Caco-2 (cell line): ENCODE results near the gene PYM1. TPM values are rescaled to one million over a fixed set of nuclear protein-coding genes. Genes with fewer than 3 reads are reported as not detected.

ENCODE experiments used
- BruUV-seq: library from RNA; stranded (reverse); fragments of 400-500 nt; replicated peaks from 2 replicates; lab custom pipeline; 2021; lab: Mats Ljungman, UMichigan
- CTCF ChIA-PET: fragments of 300-600 bp; sonication (Branson Sonifier 250); formaldehyde crosslinking; loops from one replicate; lab custom pipeline; 2022; ENCODE audit warnings: antibody characterized with exemption; lab: Charles Lee
- POLR2A ChIA-PET: fragments of 300-600 bp; sonication (Branson Sonifier 250); formaldehyde crosslinking; loops from one replicate; lab custom pipeline; 2022; ENCODE audit warnings: antibody characterized with exemption; lab: Charles Lee
- DNase-seq, 2 experiments: peaks; one replicate each; pipeline versions ENCODE4 v3.0.0 to v3.0.0-alpha.2; 2020 to 2022
- H3K27me3 ChIP-seq: replicated peaks from 2 replicates; pipeline ENCODE4 v1.6.0; 2011; ENCODE audit warnings: low read length; ENCODE audit not compliant: control insufficient read depth, insufficient read depth
- H3K36me3 ChIP-seq: 2 replicates; pipeline ENCODE4 v1.5.1; 2011; ENCODE audit warnings: low read length; ENCODE audit not compliant: control insufficient read depth, insufficient read depth
- H3K4me1 ChIP-seq: fragments of 250-450 bp; sonication (Bioruptor Pico); 2 replicates; pipeline ENCODE4 v1.5.1; 2020; ENCODE audit warnings: mild to moderate bottlenecking
- H3K4me3 ChIP-seq: 2 replicates; pipeline ENCODE4 v1.5.1; 2011; ENCODE audit warnings: low read depth, mild to moderate bottlenecking, control low read depth, low read length
- H3K9me3 ChIP-seq: fragments of 250-450 bp; sonication (Bioruptor Pico); 2 replicates; pipeline ENCODE4 v1.5.1; 2020; ENCODE audit warnings: mild to moderate bottlenecking, moderate library complexity
- H3K27ac Mint-ChIP-seq: one replicate; pipeline ENCODE4 v1.8.0; 2022; ENCODE audit warnings: mixed read lengths; ENCODE audit not compliant: unreplicated experiment
- H3K27me3 Mint-ChIP-seq: one replicate; pipeline ENCODE4 v1.8.0; 2022; ENCODE audit warnings: mixed read lengths; ENCODE audit not compliant: insufficient read depth, unreplicated experiment
- H3K36me3 Mint-ChIP-seq: one replicate; pipeline ENCODE4 v1.8.0; 2022; ENCODE audit warnings: mild to moderate bottlenecking, mixed read lengths; ENCODE audit not compliant: insufficient read depth, unreplicated experiment
- H3K4me1 Mint-ChIP-seq: one replicate; pipeline ENCODE4 v1.8.0; 2022; ENCODE audit warnings: low read depth, mixed read lengths; ENCODE audit not compliant: unreplicated experiment
- H3K4me3 Mint-ChIP-seq: one replicate; pipeline ENCODE4 v1.8.0; 2022; ENCODE audit warnings: mild to moderate bottlenecking, moderate library complexity, mixed read lengths; ENCODE audit not compliant: unreplicated experiment
- H3K9me3 Mint-ChIP-seq: one replicate; pipeline ENCODE4 v1.8.0; 2022; ENCODE audit warnings: mixed read lengths; ENCODE audit not compliant: unreplicated experiment
- intact Hi-C: fragments of 100-400 bp; cut with micrococcal nuclease; formaldehyde crosslinking; loops from one replicate; pipeline ENCODE4 v1.10.0; 2022; ENCODE audit not compliant: unreplicated experiment
- total RNA-seq: library from RNA; stranded (reverse); gene quantifications from 2 replicates; pipeline ENCODE4 v1.2.3, GENCODE V29; 2022
- TF ChIP-seq, protein P1 (sequence below), 2 experiments: fragments of 200-600 bp in 1 of 2; IDR thresholded peaks; 1 replicate in 1 of 2; 2 replicates in 1 of 2; pipeline versions ENCODE4 v1.5.1 to v1.8.0; 2011 to 2022; ENCODE audit warnings: antibody characterized with exemption in 1 of 2, control low read depth in 1 of 2, inconsistent platforms in 1 of 2, low read depth in 1 of 2, low read length in 1 of 2, mild to moderate bottlenecking in 1 of 2, moderate library complexity in 1 of 2; ENCODE audit not compliant: insufficient read depth in 1 of 2, severe bottlenecking in 1 of 2, unreplicated experiment in 1 of 2

Gene PYM1
- total RNA-seq, 1 experiment from 2014 or later: 47.2 TPM

DNA sequence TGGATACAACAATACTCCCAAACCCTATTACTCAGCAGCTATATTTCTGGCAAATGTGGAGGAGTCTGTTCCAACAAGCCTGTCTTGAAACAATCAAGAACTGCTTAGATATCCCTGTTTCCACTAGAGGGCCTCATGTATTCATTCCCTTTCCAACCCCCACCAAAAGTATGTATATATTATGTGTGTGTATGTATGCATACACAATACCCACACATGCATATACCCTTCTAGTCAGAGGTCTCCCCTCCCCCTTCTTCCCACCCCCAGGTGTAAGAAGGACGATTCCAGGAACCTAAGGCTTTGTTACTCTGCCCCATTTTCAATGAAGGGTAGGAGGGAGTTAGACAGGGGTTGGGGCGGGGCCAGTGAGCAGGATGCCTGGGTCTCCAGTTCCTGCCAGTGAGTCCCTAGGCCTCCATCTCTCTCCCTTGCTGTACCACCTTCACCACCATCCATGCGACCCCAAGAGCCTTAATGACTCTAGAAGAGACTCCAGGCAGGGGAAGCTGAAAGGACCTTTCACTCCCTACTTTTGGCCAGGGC, 3.1 kb upstream of the PYM1 start, which contains the start of gene DGKA:
TSS of gene DGKA (plus strand) at position 392 of the 546 bp plus-strand sequence. CDS start 5,342 bp downstream, outside the sequence.
- intact Hi-C loops: loop anchor here (1.0 to 5.0 kb wide), 4 partner anchors 9 to 110 kb away; partner anchors contain the start of gene RPS26
- no peaks in the 10 kb centered on the region for H3K9me3 Mint-ChIP-seq
- peaks cover 33% of the 10 kb centered on the region for H3K4me1 ChIP-seq
- H3K4me3 Mint-ChIP-seq: peak within 1 kb of the TSS; percentile 90
- peaks cover 26% of the 10 kb centered on the region for H3K36me3 Mint-ChIP-seq
- no peaks in the 10 kb centered on the region for H3K27me3 Mint-ChIP-seq
- ChIA-PET CTCF (interaction anchor here (0.6 to 2.2 kb wide), 9 partner anchors 10 to 173 kb away, joined by 3 to 7 read pairs (median 3); partner anchors contain the start of genes ORMDL2, PA2G4, RAB5B and SARNP), POLR2A (interaction anchor here (0.8 to 1.0 kb wide), 2 partner anchors 43 to 83 kb away, joined by 3 to 4 read pairs; partner anchors contain the start of gene RAB5B)
- H3K4me1 Mint-ChIP-seq: peaks cover 25% of the 10 kb centered on the region
- no peaks in the 10 kb centered on the region for H3K36me3 ChIP-seq
- no TSS peak for BruUV-seq
- DNase-seq: peak; percentile 41 to 43
- H3K27me3 ChIP-seq: no peaks in the 10 kb centered on the region
- H3K9me3 ChIP-seq: no peaks in the 10 kb centered on the region
- peak within 1 kb of the TSS; percentile 80 for H3K4me3 ChIP-seq
- TF ChIP-seq, protein P1, sequence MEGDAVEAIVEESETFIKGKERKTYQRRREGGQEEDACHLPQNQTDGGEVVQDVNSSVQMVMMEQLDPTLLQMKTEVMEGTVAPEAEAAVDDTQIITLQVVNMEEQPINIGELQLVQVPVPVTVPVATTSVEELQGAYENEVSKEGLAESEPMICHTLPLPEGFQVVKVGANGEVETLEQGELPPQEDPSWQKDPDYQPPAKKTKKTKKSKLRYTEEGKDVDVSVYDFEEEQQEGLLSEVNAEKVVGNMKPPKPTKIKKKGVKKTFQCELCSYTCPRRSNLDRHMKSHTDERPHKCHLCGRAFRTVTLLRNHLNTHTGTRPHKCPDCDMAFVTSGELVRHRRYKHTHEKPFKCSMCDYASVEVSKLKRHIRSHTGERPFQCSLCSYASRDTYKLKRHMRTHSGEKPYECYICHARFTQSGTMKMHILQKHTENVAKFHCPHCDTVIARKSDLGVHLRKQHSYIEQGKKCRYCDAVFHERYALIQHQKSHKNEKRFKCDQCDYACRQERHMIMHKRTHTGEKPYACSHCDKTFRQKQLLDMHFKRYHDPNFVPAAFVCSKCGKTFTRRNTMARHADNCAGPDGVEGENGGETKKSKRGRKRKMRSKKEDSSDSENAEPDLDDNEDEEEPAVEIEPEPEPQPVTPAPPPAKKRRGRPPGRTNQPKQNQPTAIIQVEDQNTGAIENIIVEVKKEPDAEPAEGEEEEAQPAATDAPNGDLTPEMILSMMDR (IDR thresholded peaks at IDR 0.05; ENCODE audit: insufficient read depth in 1 of 2, low read depth in 1 of 2, low read length in 1 of 2, severe bottlenecking in 1 of 2, unreplicated experiment in 1 of 2): peak; percentile 54 to 66
- H3K27ac Mint-ChIP-seq: peak within 1 kb of the TSS; percentile 64

GRCh38 chr12:55929306-55929791, 1.7 kb upstream of the PYM1 start:
- TF ChIP-seq, protein P1 (IDR thresholded peaks at IDR 0.05; ENCODE audit: insufficient read depth in 1 of 2, low read depth in 1 of 2, low read length in 1 of 2, severe bottlenecking in 1 of 2, unreplicated experiment in 1 of 2): no peak
- H3K9me3 ChIP-seq: no peaks in the 10 kb centered on the region
- 0 out of 2 replicates have a peak, but pooled peaks cover 1% of the 10 kb centered on the region for H3K36me3 ChIP-seq
- H3K4me3 ChIP-seq: no peak overlapping the region
- Mint-ChIP-seq H3K27me3 (no peaks in the 10 kb centered on the region), H3K36me3 (peaks cover 39% of the 10 kb centered on the region), H3K9me3 (no peaks in the 10 kb centered on the region), H3K4me1 (peaks cover 35% of the 10 kb centered on the region), H3K27ac (no peak overlapping the region), H3K4me3 (peak overlapping the region; percentile 27)
- peaks cover 33% of the 10 kb centered on the region for H3K4me1 ChIP-seq
- POLR2A ChIA-PET: no interaction called here
- CTCF ChIA-PET: interaction anchor here (1.3 kb wide), 1 partner anchor 11 kb away, joined by 6 read pairs; no protein-coding TSS in a partner anchor
- DNase-seq: no peak
- no TSS peak for BruUV-seq
- intact Hi-C loops: no loop called here
- H3K27me3 ChIP-seq: no peaks in the 10 kb centered on the region
